MM.1S (cell line): ENCODE data around the gene TTL.

ENCODE experiments used
- CTCF ChIP-seq: fragments of 300-600 bp; sonication (generic); IDR thresholded peaks from 2 replicates; pipeline ENCODE4 v1.5.1; 2016; ENCODE audit warnings: antibody characterized with exemption, low read length, mixed read lengths
- EZH2 ChIP-seq: fragments of 300-600 bp; sonication (generic); optimal IDR thresholded peaks from 2 replicates; pipeline ENCODE3; 2017; ENCODE audit warnings: low read depth, mild to moderate bottlenecking, antibody characterized with exemption, low read length, mixed read lengths
- EZH2phosphoT487 ChIP-seq: fragments of 300-600 bp; sonication (generic); IDR thresholded peaks from 2 replicates; pipeline ENCODE4 v1.6.1; 2018; ENCODE audit warnings: antibody characterized with exemption, low read length

- TF ChIP-seq CTCF: no peak
- TF ChIP-seq EZH2: no peak
- TF ChIP-seq EZH2phosphoT487: no peak
Measured at GRCh38 chr2:112534826-112535225, 52.9 kb downstream of the TTL start.
